GM21529 (cell line): ENCODE measurements around the gene PSG1.
"Not testable (repeated sequence)": the region's sequence is repeated elsewhere in the genome, so short reads cannot be mapped to it uniquely, and the experiment has no call there.

Experiments used
- ATAC-seq: cut with Tn5 transposase; IDR thresholded peaks from one replicate; pipeline ENCODE4 v1.9.1; 2021; ENCODE audit not compliant: unreplicated experiment

Gene PSG1

DNA sequence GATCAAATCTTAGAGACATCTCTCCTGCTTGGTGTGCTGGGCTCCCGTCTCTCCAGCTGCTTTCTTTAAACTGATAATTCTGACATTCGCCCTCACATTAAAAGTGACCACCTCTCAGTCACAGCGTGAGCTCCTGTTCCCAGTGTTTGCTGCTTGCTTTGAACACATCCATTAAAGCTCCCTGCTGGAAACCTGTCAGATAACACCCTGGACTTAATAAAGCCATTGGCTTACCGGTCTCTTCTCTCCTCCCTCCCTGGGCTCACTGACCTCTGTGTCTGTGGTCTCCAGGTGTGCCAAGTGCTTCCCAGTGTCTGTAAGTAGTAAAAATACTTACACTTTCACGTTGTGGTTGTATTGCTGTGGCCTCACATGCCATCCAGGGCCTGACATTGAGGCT, 2.5 kb upstream of the PSG1 start:
- ATAC-seq = not testable (repeated sequence)

DNA sequence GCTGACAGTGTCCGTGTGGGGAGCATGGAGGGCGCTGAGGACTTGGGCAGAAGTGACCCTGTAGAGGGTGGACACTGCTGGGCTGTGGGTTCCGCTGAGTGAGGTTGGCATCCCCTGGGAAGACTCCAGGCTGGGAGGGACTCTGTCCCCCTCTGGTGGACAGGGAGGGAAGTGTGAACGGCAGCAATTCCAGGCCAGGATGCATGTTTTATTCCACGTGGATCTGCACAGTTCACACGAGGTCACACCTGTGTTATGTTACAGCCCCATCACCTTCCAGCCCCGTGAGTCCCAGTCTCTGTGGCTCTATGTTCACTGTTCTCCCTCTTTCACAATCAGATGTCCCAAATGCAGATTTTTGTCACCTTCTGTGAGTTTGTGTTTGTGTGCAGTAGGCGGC, 1.8 kb upstream of the PSG1 start:
- not testable (repeated sequence) for ATAC-seq

DNA sequence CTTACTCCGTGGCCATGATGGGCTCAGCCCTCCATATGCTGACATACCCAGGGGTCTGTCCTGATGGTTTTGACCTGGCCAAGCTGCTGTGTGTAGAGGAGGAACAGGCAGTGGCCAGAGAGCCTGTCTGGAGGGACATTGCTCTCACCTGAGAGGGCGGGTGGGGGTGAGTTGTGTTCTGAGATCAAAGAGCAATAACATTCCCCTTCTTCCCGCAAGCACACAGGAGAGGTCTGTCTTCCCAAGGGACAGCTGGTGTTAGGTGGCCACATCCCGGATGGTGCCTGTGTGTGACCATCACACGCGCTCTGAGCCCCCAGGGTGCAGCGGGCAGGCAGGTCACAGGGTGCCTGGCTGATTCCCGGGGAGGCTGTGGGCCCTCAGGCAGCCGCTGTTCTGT, 1.1 kb upstream of the PSG1 start:
- ATAC-seq = not testable (repeated sequence)

DNA sequence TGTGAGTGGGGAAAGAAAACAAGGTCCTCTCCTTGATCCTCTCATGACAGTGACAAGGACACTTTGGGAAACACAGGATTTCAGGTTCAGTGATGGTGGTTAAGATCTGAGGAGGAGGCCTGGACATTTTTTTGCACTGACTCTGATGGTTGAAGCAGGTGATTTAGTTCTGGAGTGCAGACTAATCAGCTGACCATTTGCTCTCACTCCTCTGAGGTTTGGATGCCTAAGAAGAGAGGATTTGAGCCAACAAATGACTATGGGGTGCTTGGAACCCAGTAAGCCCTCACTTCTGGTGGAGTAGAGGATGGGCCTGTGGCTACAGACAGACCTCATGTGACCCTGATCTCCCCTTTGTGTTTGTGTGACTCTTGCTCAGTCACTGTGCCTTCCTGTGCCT, 2.9 kb downstream of the PSG1 start:
- not testable (repeated sequence) for ATAC-seq

DNA sequence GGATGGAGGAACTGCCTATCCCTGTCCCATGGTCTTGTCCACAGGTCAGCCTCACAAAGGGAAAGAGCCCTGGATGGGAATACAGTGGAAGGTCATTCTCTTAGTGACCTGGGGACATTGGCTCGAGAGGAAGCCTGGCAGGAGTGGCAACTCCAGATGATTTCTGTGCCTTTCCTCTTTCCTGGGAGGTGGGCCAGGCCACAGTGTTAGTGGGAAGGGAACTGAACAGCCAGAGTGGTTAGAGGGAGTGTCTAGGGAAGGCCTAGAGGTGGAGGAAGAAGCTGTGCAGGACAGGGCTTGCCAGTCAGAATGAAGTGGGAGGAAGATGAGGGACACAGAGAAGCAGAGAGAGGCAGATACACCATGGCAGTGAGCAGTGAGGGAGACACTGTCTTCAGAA, 3.6 kb downstream of the PSG1 start:
- ATAC-seq = not testable (repeated sequence)

DNA sequence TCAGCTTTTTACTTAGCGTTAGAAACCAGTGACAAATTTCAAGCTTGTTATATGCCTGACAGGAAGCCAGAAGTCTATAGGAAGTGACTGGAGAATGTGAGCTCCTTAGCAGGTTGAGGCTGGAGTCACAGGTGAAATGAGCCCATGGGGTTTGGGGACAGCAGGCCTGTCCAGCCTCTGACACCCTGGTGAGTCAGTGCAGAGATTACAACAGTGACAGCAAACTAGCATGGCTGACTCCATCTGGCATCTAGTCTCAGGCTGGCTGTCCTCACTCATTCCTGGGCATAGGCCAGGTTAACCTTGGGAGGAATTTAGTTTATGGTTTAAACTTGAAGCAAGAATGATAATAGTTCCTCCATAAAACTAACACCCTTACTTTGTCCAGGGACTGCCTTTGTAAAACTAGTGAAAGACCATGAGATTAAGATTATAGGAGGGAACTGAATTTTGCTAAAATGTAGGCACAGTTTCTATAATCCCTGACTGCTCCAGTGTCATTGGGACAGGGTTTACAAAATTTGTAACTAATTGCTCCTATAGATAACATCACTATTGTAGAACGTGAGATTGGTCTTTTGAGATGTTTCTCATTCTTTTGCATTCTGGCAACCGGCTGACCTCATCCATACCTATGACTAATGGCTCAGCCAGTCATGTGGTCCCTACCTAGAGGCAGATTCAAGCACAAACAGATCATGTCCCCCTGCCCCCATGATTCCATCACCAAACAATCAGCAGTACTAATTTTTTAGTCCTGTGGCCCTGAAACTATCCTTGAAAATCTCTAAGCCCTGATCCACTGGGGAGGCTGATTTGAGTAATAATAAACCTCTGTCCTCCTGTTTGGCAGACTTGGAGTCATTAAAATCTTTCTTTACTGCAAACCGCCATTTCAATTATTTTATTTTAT, 4.4 kb downstream of the PSG1 start:
- not testable (repeated sequence) for ATAC-seq

DNA sequence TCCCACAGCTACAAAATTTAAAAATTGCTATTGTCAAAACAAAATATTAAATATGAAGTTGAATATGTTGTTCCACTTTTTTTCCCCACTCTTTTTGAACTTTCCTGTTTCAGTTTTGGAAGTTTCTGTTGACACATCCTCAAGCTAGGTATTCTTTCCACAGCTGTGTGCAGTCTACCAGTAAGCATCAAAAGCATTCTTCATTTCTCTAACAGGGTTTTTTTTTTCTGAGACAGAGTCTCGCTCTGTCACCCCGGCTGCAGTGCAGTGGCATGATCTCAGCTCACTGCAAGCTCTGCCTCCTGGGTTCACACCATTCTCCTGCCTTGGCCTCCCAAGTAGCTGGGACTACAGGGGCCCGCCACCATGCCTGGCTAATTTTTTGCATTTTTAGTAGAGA, 5.4 kb downstream of the PSG1 start:
- ATAC-seq = not testable (repeated sequence)

DNA sequence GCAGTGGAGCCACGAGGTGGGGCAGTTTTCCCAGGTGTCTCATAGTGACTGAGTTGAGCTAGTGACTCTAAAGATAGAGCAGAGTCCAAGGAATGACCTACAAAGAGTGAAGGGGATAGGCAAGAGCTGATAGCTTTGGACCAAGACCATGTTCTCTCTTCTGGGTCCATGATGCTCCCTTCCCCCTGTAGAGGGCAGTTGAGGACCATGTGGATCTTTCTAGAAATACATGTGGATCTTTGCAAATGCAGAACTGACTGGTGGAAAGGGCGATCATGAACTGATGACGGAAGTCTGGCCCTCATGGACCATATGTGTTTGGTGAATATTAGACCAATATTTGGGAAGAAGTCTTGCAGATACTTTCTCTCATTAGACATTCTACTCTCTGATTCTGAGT, 6.9 kb downstream of the PSG1 start:
- no peak for ATAC-seq

DNA sequence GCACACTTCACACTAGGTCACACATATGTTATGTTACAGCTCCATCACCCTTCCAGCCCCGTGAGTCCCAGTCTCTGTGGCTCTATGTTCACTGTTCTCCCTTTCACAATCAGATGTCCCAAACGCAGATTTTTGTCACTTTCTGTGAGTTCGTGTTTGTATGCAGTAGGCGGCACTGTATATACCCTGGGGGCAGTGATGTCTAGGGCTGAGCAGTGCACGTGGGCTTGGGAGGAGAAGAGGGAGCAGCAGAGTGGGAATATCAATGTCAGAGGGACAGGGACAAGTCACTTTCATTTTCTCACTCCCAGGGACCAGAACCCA, 22.0 kb downstream of the PSG1 start:
- ATAC-seq = no peak

DNA sequence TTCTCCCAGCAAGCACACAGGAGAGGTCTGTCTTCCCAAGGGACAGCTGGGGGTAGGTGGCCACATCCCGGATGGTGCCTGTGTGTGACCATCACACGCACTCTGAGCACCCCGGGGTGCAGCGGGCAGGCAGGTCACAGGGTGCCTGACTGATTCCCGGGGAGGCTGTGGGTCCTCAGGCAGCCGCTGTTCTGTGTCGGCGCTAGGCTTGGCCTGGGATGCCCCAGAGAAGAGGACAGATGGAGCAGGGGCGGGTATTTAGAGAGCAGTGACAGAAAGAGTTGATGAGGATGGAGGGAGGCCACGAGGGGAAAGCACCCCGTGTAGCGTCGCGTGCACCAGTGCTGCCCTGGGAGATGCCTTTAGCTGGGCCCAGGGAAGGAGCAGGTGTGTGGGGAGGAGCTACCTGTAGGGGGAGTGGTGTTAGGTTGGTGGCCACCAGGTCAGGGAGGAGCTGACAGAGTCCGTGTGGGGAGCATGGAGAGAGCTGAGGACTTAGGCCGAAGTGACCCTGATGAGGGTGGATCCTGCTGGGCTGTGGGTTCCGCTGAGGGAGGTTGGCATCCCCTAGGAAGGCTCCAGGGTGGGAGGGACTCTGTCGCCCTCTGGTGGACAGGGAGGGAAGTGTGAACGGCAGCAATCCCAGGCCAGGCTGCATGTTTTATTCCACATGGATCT, 22.5 kb downstream of the PSG1 start:
- ATAC-seq = not testable (repeated sequence)

DNA sequence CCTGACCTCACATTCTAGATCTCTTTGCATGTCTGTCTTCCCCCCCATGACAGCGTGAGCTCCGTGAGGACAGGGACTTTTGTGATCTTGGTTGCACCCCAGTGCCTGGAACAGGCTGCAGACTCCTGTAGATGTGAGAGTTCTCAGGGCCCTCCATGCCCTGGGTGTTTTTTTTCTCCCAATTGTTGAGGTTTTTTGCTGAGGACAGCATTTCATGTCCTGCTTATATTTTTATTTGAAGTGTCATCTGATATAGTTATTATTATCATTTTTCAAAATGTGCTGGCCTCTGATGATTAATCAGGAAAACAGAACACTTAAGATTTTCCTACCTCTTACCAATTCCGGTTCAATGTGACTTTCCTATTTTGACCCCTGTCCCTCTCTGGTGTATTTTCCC, 24.8 kb downstream of the PSG1 start:
- ATAC-seq = not testable (repeated sequence)

DNA sequence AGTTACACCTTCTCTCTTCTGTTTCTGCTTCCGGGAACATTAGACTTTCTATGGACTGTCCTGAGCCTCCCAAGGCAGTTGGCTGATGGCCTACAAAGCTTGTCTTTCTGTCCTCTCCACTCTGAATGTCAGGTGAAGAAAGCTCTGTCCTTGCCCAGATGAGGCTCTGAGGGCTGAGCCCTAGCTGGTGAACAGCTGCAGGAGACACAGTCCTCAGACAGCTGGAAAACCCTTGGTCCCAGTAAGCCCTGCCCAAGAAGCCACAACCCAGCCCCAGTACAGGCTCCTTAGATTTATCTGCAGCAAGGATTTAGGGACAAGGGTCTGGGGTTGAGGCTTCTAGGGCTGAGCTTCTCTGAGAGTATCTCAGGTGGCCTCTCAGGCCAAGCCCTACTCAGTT, 26.3 kb downstream of the PSG1 start:
- ATAC-seq = not testable (repeated sequence)

DNA sequence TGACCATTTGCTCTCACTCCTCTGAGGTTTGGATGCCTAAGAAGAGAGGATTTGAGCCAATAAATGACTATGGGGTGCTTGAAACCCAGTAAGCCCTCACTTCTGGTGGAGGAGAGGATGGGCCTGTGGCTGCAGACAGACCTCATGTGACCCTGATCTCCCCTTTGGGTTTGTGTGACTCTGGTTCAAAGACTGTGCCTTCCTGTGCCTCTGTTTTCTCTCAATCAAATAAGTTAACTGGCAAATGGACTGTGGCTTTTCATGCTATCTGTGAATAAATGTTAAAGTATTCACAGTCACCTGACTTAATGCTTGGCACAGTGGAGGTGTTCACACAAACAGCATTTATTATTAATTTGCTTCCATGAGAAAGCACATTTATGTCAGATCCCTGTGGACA, 26.7 kb downstream of the PSG1 start:
- ATAC-seq = not testable (repeated sequence)

DNA sequence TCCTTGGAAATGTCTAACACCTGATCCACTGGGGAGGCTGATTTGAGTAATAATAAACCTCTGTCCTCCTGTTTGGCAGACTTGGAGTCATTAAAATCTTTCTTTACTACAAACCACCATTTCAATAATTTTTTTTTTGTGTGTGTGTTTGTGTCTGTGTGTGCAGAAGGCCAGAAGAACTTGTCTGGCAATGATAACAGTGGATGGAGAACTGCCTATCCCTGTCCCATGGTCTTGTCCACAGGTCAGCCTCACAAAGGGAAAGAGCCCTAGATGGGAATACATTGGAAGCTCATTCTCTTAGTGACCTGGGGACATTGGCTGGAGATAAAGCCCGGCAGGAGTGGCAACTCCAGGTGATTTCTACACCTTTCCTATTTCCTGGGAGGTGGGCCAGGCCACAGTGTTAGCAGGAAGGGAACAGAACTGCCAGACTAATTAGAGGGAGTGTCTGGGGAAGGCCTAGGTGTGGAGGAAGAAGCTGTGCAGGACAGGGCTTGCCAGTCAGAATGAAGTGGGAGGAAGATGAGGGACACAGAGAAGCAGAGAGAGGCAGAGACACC, 27.7 kb downstream of the PSG1 start:
- ATAC-seq = not testable (repeated sequence)

DNA sequence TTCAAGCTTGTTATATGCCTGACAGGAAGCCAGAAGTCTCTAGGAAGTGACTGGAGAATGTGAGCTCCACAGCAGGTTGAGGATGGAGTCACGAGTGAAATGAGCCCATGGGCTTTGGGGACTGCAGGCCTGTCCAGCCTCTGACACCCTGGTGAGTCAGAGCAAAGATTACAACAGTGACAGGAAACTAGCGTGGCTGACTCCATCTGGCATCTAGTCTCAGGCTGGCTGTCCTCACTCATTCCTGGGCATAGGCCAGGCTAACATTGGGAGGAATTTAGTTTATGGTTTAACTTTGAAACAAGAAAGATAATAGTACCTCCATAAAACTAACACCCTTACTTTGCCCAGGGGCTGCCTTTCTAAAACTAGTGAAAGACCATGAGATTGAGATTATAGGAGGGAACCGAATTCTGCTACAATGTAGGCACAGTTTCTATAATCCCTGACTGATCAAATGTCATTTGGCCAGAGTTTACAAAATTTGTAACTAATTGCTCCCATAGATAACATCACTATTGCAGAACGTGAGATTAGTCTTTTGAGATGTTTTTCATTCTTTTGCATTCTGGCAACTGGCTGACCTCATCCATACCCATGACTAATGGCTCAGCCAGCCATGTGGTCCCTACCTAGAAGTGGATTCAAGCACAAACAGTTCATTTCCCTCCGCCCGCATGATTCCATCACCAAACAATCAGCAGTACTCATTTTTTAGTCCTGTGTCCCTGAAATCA, 28.4 kb downstream of the PSG1 start:
- ATAC-seq = no peak

DNA sequence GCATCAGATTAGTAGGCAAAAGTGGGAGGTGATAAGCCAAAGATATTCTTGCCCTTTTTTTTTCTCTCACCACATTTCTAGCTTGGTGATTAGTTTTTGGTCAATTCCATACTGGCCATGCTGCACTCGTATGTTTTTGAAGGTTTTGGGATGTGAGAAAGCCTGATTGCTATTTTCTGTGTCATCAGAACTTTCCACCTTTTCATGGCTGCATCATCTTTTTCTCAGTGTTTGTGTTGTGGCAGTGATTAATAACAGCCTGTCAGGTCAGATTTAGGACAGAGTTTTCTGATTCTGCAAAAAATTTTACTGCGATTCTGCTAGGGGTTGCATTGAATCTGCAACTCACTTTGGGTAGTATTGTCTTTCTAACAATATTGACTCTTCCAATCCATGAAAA, 32.9 kb downstream of the PSG1 start:
- no peak for ATAC-seq

DNA sequence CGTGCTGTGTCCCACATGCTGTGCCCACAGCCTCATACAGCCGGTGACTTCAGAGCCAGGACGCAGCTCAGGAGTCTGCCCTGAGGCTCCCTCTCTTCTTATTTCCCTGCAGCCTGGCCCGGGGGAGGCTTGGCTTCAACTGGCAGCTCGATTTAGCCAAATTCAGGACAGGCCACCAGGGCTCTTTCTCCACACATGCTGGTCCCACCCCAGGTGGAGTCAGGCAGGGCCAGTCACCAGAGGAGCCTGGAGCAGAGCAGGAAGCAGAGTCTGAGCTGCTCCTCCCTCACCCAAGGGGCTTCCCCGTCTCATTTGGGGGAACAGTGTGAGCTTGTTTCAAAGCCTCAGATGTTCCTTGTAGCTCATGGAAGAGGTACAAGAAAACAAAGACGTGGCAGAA, 35.9 kb downstream of the PSG1 start:
- not testable (repeated sequence) for ATAC-seq

DNA sequence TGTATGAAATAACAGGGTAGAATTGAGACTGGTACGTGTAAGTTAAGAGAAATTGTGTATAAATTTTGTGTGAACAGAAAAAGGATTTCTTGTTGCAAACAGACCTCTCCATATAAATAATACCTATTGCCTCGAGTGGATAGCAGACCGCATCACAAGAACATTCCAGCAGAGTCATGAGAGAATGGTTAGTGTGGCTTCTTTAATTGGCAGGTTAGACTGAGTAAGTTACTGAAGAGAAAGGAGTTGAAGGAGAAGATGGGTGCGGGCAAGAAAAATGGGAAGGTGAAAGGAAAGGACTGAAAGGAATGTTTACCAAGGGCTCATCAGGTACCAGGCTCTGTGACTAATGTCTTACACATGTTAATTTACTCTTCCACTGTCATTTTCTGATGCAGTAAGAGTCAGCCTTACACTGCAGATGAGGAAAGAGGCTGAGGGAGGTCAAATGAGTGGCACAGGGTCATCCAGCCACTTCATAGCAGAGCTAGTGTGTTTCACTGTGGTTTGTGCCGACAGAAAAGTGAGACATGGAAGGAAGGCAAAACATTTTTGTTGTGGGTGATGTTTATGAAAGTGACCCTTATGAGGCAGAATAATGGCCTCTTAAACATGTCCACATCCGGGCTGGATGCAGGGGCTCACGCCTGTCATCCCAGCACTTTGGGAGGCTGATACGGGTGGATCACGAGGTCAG, 46.6 kb downstream of the PSG1 start:
- not testable (repeated sequence) for ATAC-seq

DNA sequence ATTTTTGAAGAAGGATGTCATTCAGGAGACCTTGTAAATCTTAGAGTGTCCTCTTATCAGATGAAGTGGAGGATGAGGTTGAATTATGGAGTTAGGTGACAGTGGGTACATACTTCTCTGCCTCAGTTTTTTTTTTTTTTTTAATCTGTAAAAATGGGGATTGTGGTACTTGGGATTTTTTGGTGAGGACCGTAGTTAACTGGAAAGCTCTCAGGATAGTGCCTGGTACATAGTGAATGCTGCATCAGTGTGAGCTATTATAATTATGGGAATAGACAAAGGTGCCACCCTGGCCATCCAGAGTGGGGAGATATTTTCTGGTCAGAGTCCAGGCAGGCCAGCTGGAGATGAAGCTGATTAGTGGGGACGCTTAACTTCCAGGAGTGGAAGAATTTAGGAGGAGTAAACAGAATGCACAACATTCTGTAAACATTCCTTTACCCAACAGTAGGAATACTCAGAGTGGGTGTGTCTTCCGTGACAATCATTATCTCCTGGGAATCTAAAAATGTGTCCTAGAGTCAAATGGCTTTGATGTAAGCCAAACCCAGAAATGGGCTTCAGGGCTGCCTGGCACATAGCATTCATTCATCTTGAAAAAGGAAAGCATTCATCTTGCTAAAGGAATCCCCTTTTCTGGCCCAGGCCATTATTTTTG, 47.4 kb downstream of the PSG1 start:
- not testable (repeated sequence) for ATAC-seq
